WERI-Rb-1 (cell line): ENCODE measurements around the gene NT5DC3.

Source experiments
- DNase-seq: peaks from one replicate; pipeline ENCODE4 v3.0.0-alpha.2; 2020
- H3K27ac ChIP-seq: fragments of 250-450 bp; sonication (Bioruptor Pico); 2 replicates; pipeline ENCODE4 v1.5.1; 2020; ENCODE audit warnings: mild to moderate bottlenecking, moderate library complexity
- H3K27me3 ChIP-seq: fragments of 250-450 bp; sonication (Bioruptor Pico); 2 replicates; pipeline ENCODE4 v1.5.1; 2021; ENCODE audit warnings: mild to moderate bottlenecking, low read depth, moderate library complexity; ENCODE audit not compliant: insufficient read depth, severe bottlenecking
- H3K36me3 ChIP-seq: fragments of 250-450 bp; sonication (Bioruptor Pico); 2 replicates; pipeline ENCODE4 v1.5.1; 2020; ENCODE audit warnings: mild to moderate bottlenecking, moderate library complexity
- H3K4me3 ChIP-seq: 2 replicates; pipeline ENCODE4 v1.5.1; 2011; ENCODE audit warnings: low read depth, mild to moderate bottlenecking, control low read depth, low read length
- H3K9me3 ChIP-seq: fragments of 250-450 bp; sonication (Bioruptor Pico); 2 replicates; pipeline ENCODE4 v1.5.1; 2021; ENCODE audit warnings: mild to moderate bottlenecking, moderate library complexity; ENCODE audit not compliant: severe bottlenecking
- TF ChIP-seq, protein P1 (sequence below): IDR thresholded peaks from 2 replicates; pipeline ENCODE4 v1.5.1; 2011; ENCODE audit warnings: low read depth, mild to moderate bottlenecking, control low read depth, inconsistent platforms, low read length

The NT5DC3 gene

DNA sequence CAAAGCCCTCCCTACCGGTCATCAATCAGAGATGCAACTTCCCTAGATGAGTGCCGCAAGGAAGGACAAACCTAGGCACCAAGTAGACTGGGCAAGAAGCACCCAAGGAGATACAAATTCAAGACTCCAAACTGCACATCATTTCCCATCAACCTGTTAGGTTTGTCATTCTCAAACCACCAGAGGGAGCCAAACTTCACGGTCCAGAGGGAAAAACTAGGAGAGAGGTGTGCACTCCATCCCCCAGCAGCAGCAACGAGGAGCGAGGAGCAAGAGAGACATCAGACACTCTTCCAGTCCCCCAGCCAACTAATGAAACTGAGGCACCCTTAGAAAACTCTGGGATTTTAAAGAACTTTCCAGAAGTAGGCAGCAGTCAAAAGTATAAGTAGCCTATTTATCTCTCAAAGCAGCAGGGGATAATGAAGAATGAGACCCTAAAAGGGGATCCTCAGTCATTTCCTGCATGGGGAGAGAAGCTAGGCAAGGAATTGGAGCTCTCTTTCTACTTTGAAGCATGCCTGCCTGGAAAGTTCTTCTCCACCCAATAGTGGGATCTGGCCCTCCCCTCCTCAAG is 37.0 kb upstream of the NT5DC3 start:
- H3K4me3 ChIP-seq, result no peak overlapping the region
- no peaks in the 10 kb centered on the region for H3K9me3 ChIP-seq
- TF ChIP-seq, protein P1, sequence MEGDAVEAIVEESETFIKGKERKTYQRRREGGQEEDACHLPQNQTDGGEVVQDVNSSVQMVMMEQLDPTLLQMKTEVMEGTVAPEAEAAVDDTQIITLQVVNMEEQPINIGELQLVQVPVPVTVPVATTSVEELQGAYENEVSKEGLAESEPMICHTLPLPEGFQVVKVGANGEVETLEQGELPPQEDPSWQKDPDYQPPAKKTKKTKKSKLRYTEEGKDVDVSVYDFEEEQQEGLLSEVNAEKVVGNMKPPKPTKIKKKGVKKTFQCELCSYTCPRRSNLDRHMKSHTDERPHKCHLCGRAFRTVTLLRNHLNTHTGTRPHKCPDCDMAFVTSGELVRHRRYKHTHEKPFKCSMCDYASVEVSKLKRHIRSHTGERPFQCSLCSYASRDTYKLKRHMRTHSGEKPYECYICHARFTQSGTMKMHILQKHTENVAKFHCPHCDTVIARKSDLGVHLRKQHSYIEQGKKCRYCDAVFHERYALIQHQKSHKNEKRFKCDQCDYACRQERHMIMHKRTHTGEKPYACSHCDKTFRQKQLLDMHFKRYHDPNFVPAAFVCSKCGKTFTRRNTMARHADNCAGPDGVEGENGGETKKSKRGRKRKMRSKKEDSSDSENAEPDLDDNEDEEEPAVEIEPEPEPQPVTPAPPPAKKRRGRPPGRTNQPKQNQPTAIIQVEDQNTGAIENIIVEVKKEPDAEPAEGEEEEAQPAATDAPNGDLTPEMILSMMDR, result peak; percentile 79
- no peaks in the 10 kb centered on the region for H3K36me3 ChIP-seq
- peak; percentile 70 for DNase-seq
- no peaks in the 10 kb centered on the region for H3K27me3 ChIP-seq
- H3K27ac ChIP-seq, result no peak overlapping the region

DNA sequence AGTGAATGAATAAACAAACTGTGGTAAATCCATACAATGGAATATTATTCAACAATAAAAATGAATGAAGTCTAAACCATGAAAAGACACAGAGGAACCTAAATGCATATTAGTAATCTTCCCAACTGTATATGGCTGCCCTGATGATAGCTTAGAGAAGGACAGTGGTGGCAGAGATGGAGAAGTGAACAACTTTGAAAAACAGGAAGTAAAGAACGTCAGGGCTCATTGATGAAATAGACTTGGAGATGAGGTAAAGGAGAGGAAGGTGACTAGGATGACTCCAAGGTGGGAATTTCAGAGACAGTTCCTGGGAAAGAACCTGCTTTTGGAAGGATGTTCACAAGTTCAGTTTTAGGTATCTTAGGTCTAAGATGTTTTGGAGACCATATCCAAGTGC is 36.3 kb upstream of the NT5DC3 start:
- no peaks in the 10 kb centered on the region for H3K36me3 ChIP-seq
- DNase-seq, result no peak
- H3K4me3 ChIP-seq, result no peak overlapping the region
- no peaks in the 10 kb centered on the region for H3K9me3 ChIP-seq
- no peaks in the 10 kb centered on the region for H3K27me3 ChIP-seq
- H3K27ac ChIP-seq, result no peak overlapping the region
- TF ChIP-seq, protein P1, result no peak

DNA sequence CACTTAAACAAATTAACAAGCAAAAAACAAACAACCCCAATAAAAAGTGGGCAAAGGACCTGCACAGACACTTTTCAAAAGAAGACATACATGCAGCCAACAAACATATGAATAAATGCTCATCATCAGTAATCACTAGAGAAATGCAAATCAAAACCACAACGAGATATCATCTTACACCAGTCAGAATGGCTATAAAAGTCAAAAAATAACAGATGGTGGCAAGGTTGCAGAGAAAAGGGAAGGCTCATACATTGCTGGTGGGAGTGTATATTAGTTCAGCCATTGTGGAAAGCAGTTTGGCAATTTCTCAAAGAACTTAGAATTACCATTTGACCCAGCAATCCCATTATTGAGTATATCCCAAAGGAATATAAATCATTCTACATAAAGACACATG is 34.6 kb upstream of the NT5DC3 start:
- no peak for DNase-seq
- Histone ChIP-seq H3K27me3 (no peaks in the 10 kb centered on the region), H3K36me3 (no peaks in the 10 kb centered on the region), H3K9me3 (no peaks in the 10 kb centered on the region), H3K4me3 (no peak overlapping the region), H3K27ac (no peak overlapping the region)
- TF ChIP-seq, protein P1, result no peak

GRCh38 chr12:103868215-103868614 is 27.2 kb upstream of the NT5DC3 start:
- DNase-seq, result no peak
- Histone ChIP-seq H3K27ac (no peak overlapping the region), H3K9me3 (no peaks in the 10 kb centered on the region), H3K4me3 (no peak overlapping the region), H3K27me3 (no peaks in the 10 kb centered on the region), H3K36me3 (no peaks in the 10 kb centered on the region)
- TF ChIP-seq, protein P1, result no peak

DNA sequence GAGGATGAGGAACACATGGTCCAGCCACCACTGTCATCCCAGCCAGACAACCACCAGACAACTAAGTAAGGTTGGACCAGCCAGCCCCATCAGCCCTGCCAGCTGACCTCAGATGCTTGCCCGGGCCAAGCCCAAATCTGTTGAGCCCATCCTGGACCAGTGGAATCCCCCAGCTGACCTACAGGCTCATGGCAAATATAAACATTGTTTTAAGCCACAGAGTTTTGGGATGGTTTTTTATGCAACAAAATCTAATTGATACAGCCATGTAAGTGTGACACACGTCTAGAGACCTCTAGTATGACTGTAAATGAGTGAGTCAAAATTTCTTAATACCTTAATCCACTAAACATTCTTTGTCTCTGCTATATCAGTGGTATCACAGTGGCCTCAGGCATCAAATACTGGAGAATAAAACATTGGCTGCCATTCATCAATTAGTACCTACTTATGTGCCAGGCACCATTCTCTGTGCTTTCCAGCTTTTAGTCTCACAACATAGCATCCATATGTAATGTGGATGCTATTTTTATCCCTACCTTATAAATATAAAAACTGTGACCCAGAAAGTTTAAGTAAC is 24.2 kb upstream of the NT5DC3 start:
- Histone ChIP-seq H3K9me3 (no peaks in the 10 kb centered on the region), H3K4me3 (no peak overlapping the region), H3K27me3 (no peaks in the 10 kb centered on the region), H3K27ac (no peak overlapping the region), H3K36me3 (no peaks in the 10 kb centered on the region)
- no peak for DNase-seq
- TF ChIP-seq, protein P1, result no peak

DNA sequence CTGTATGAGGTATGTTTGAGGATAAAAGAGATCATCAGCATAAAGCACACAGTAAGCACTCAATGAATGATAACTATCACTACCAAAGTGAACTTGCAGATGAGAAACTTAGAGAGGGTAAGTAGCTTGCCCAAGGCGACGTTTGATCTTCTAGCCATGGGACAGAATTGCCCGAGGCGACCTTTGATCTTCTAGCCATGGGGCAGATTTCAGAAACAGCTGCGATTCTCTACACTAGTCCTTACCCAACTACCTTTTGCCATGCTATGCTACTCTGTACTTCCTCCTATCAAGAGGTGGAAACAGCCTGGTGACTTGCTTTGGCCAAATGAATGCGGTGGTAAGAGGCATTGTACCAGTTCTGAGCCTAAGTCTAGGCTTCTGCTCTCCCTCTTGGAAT is 23.7 kb upstream of the NT5DC3 start:
- no peak overlapping the region for H3K4me3 ChIP-seq
- no peaks in the 10 kb centered on the region for H3K36me3 ChIP-seq
- TF ChIP-seq, protein P1, result no peak
- no peaks in the 10 kb centered on the region for H3K9me3 ChIP-seq
- DNase-seq, result no peak
- no peaks in the 10 kb centered on the region for H3K27me3 ChIP-seq
- H3K27ac ChIP-seq, result no peak overlapping the region
